ENCODE data around the gene ACTL8. TPM values are rescaled to one million over a fixed set of nuclear protein-coding genes. Genes with fewer than 3 reads are reported as not detected.

Gene ACTL8
- total and polyA plus RNA-seq, 2 of the 4 experiments (the other 2 are of a cell fraction), result under 0.01 to 0.07 TPM

DNA sequence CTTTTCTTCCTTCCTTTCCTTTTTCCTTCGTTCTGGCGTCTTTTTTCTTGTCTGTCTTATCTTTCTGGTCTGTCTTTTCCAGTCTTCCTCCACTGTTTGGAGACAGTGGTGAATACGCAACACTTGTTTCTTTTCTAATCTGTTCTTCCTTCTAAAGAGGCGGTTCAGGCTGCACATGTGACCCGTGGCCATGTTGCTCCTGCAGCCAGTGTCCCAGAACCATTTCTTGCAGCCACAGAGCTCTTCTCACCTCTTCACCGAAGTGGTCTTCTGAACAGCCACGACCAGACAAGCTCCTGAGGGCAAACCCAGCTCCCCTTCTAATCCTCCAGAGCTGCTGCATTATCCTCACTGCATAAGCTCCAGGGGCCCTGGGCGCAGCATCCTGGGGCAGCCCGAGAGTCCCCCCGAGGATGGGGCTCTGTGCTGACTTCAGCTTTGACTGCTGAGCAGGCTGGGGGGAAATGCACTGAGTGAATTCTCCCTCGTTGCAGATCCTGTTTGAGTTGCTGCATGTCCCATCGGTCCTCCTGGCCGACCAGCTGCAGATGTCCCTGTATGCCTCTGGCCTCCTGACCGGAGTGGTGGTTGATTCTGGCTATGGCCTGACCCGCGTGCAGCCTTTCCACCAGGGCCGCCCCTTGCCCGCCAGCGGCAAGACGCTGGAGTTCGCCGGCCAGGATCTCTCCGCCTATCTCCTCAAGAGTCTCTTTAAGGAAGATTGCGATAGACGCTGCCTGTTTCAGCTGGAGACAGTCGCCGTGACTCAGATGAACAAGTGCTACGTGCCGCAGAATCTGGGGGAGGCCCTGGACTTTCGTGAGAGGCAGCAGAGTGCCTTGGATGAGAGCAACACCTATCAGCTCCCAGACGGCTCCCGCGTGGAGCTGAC, 70.4 kb downstream of the ACTL8 start:
- no TSS peak for BruUV-seq (replicated peaks)
- Histone ChIP-seq H3K4me3 (ENCODE audit: insufficient read depth, low read depth, low read length) (no peak overlapping the region), H3K9me3 (ENCODE audit: control insufficient read depth, insufficient read depth, low read length) (no peaks in the 10 kb centered on the region), H2AFZ (replicated peaks; ENCODE audit: low read length, poor library complexity) (peak overlapping the region; percentile 35), H2BK15ac (ENCODE audit: low read depth, low read length) (no peak overlapping the region), H3K4me1 (ENCODE audit: control insufficient read depth, insufficient read depth, low read length) (no peaks in the 10 kb centered on the region), H3K79me1 (ENCODE audit: low read depth in 1 of 2, low read length in 2 of 2) (no peaks in the 10 kb centered on the region), H3K56ac (ENCODE audit: extremely low read depth, insufficient read depth, low read length) (no peak overlapping the region), H3K36me3 (ENCODE audit: control insufficient read depth, insufficient read depth, low read length) (no peaks in the 10 kb centered on the region), H2AK5ac (ENCODE audit: low read depth, low read length) (no peak overlapping the region), H3K9ac (ENCODE audit: low read depth, low read length) (no peak overlapping the region), H3K4ac (ENCODE audit: low read depth, low read length) (no peak overlapping the region), H4K20me1 (ENCODE audit: insufficient read depth, low read length) (no peaks in the 10 kb centered on the region), H3K9me1 (ENCODE audit: insufficient read depth, low read length) (no peaks in the 10 kb centered on the region), H4K91ac (ENCODE audit: insufficient read depth, low read depth, low read length) (no peak overlapping the region), H3K27me3 (ENCODE audit: control insufficient read depth, insufficient read depth, low read length) (peaks cover 5% of the 10 kb centered on the region), H3K18ac (ENCODE audit: low read depth, low read length) (no peak overlapping the region), H2BK20ac (ENCODE audit: low read depth, low read length) (no peak overlapping the region), H2BK5ac (ENCODE audit: low read depth, low read length, poor library complexity, severe bottlenecking) (no peak overlapping the region), H3K27ac (ENCODE audit: insufficient read depth, low read length) (no peak overlapping the region), H4K8ac (ENCODE audit: low read depth in 2 of 2, low read length in 2 of 2) (no peak overlapping the region), H2AK9ac (replicated peaks; ENCODE audit: low read depth, low read length, poor library complexity) (no peak overlapping the region), H3K23ac (ENCODE audit: low read depth, low read length) (no peak overlapping the region), H3K4me2 (ENCODE audit: low read depth, low read length) (no peak overlapping the region), H3K14ac (replicated peaks; ENCODE audit: low read depth, low read length) (no peak overlapping the region), H4K5ac (ENCODE audit: low read depth, low read length) (no peak overlapping the region), H2BK120ac (ENCODE audit: low read depth, low read length) (no peak overlapping the region)
- dilution Hi-C loops (cut with HindIII; ENCODE audit: low sequenced_read_pairs, unreplicated experiment) (no loop called here), in situ Hi-C loops (cut with MboI; ENCODE audit: low sequenced_read_pairs) (no loop called here), intact Hi-C loops (cut with micrococcal nuclease) (loop anchor here (1.0 kb wide), 1 partner anchor 163 kb away; no protein-coding TSS in a partner anchor)
- ChIA-PET POLR2A (ENCODE audit: unreplicated experiment) (no interaction called here), CTCF (interaction anchor here (0.7 to 1.8 kb wide), 3 partner anchors 9 to 331 kb away, joined by 3 to 9 read pairs (median 3); no protein-coding TSS in a partner anchor)
- DNase-seq, result no peak
- 64% methylated on average over 21 of the region's 33 CpGs; no CpG with 5 or more reads in 1 of the 2 experiments for WGBS, 2 experiments (ENCODE audit: extremely low coverage in 2 of 2, insufficient read length in 1 of 2)
- ATAC-seq (ENCODE audit: low read depth), result no peak
- no peak for TF ChIP-seq SMC3 (IDR thresholded peaks at IDR 0.05; ENCODE audit: low read depth, low read length)
- no peak for TF ChIP-seq CHD1 (IDR thresholded peaks at IDR 0.05; ENCODE audit: low read depth, low read length)
- no peak for TF ChIP-seq RAD21 (IDR thresholded peaks at IDR 0.05; ENCODE audit: low read length)
- TF ChIP-seq POLR2A (IDR thresholded peaks at IDR 0.05; ENCODE audit: low read depth, low read length), result no peak
- TF ChIP-seq RCOR1 (IDR thresholded peaks at IDR 0.05; ENCODE audit: insufficient replicate concordance, low read length), result no peak
- TF ChIP-seq MAFK (IDR thresholded peaks at IDR 0.05; ENCODE audit: low read depth, low read length), result no peak
- no peak for TF ChIP-seq FOS (IDR thresholded peaks at IDR 0.05; ENCODE audit: low read depth, low read length)
- TF ChIP-seq, protein P1, sequence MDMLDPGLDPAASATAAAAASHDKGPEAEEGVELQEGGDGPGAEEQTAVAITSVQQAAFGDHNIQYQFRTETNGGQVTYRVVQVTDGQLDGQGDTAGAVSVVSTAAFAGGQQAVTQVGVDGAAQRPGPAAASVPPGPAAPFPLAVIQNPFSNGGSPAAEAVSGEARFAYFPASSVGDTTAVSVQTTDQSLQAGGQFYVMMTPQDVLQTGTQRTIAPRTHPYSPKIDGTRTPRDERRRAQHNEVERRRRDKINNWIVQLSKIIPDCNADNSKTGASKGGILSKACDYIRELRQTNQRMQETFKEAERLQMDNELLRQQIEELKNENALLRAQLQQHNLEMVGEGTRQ (IDR thresholded peaks at IDR 0.05; ENCODE audit: low read depth, low read length), result no peak
- no peak for TF ChIP-seq RFX5 (IDR thresholded peaks at IDR 0.05; ENCODE audit: low read depth, low read length)
- TF ChIP-seq, protein P2, sequence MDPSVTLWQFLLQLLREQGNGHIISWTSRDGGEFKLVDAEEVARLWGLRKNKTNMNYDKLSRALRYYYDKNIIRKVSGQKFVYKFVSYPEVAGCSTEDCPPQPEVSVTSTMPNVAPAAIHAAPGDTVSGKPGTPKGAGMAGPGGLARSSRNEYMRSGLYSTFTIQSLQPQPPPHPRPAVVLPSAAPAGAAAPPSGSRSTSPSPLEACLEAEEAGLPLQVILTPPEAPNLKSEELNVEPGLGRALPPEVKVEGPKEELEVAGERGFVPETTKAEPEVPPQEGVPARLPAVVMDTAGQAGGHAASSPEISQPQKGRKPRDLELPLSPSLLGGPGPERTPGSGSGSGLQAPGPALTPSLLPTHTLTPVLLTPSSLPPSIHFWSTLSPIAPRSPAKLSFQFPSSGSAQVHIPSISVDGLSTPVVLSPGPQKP (IDR thresholded peaks at IDR 0.05; ENCODE audit: borderline replicate concordance, low read depth, low read length), result no peak
- TF ChIP-seq, protein P3, sequence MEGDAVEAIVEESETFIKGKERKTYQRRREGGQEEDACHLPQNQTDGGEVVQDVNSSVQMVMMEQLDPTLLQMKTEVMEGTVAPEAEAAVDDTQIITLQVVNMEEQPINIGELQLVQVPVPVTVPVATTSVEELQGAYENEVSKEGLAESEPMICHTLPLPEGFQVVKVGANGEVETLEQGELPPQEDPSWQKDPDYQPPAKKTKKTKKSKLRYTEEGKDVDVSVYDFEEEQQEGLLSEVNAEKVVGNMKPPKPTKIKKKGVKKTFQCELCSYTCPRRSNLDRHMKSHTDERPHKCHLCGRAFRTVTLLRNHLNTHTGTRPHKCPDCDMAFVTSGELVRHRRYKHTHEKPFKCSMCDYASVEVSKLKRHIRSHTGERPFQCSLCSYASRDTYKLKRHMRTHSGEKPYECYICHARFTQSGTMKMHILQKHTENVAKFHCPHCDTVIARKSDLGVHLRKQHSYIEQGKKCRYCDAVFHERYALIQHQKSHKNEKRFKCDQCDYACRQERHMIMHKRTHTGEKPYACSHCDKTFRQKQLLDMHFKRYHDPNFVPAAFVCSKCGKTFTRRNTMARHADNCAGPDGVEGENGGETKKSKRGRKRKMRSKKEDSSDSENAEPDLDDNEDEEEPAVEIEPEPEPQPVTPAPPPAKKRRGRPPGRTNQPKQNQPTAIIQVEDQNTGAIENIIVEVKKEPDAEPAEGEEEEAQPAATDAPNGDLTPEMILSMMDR (conservative IDR thresholded peaks at IDR 0.05; ENCODE audit: low read depth, low read length), result no peak
- no peak for TF ChIP-seq BHLHE40 (IDR thresholded peaks at IDR 0.05; ENCODE audit: low read depth, low read length)
- TF ChIP-seq MXI1 (IDR thresholded peaks at IDR 0.05; ENCODE audit: borderline replicate concordance, low read depth, low read length), result no peak
- no peak for TF ChIP-seq NFE2L2 (IDR thresholded peaks at IDR 0.05; ENCODE audit: low read depth, low read length)
- TF ChIP-seq MAZ (IDR thresholded peaks at IDR 0.05; ENCODE audit: borderline replicate concordance, low read depth, low read length), result no peak

Data from IMR-90 (cell line).